Kidney (tissue), 14 donors: ENCODE data around the gene TADA3. TPM values are rescaled to one million over a fixed set of nuclear protein-coding genes. Genes with fewer than 3 reads are reported as not detected.

Experiments
- DNase-seq, 5 donors: peaks; one replicate each; pipeline ENCODE4 v3.0.0-alpha.2; 2013 to 2020
- FAIRE-seq: peaks from 2 replicates; lab custom pipeline; 2012; peaks lifted over from hg19 to GRCh38; lab: Jason Lieb, UNC
- H3K27ac ChIP-seq, 2 donors: one replicate each; pipeline ENCODE4 v1.7.0; 2013; ENCODE audit warnings: low read depth in 2 of 2, low read length in 2 of 2, inconsistent platforms in 1 of 2
- H3K27me3 ChIP-seq: one replicate; pipeline ENCODE4 v1.7.1; 2013; ENCODE audit warnings: low read length, inconsistent platforms; ENCODE audit not compliant: control insufficient read depth, insufficient read depth
- H3K36me3 ChIP-seq, 3 donors: one replicate each; pipeline versions ENCODE4 v1.7.0 to v1.7.1; 2013; ENCODE audit warnings: low read length in 3 of 3, control low read depth in 1 of 3, inconsistent platforms in 1 of 3; ENCODE audit not compliant: insufficient read depth in 3 of 3, control insufficient read depth in 2 of 3
- H3K4me1 ChIP-seq, 3 donors: one replicate each; pipeline versions ENCODE4 v1.7.0 to v1.7.1; 2013; ENCODE audit warnings: low read length in 3 of 3, inconsistent platforms in 1 of 3, low read depth in 1 of 3; ENCODE audit not compliant: control insufficient read depth in 2 of 3, insufficient read depth in 2 of 3
- H3K4me3 ChIP-seq, 3 donors: one replicate each; pipeline versions ENCODE4 v1.7.0 to v1.8.1; 2013; ENCODE audit warnings: low read length in 3 of 3, control low read depth in 1 of 3, inconsistent platforms in 1 of 3
- H3K9ac ChIP-seq, 3 donors: one replicate each; pipeline versions ENCODE4 v1.7.0 to v1.7.1; 2013; ENCODE audit warnings: low read length in 3 of 3, control low read depth in 1 of 3, inconsistent platforms in 1 of 3
- H3K9me3 ChIP-seq, 3 donors: one replicate each; pipeline versions ENCODE4 v1.7.0 to v1.7.1; 2013; ENCODE audit warnings: low read length in 3 of 3, control low read depth in 1 of 3, inconsistent platforms in 1 of 3; ENCODE audit not compliant: control insufficient read depth in 2 of 3, insufficient read depth in 1 of 3
- CTCF ChIP-seq: IDR thresholded peaks from 3 replicates; pipeline ENCODE4 v1.5.1; 2012; ENCODE audit warnings: mild to moderate bottlenecking, moderate library complexity, borderline replicate concordance; ENCODE audit not compliant: insufficient read depth; ENCODE audit errors: extremely low read depth
- intact Hi-C: fragments of 100-400 bp; cut with DNase I; formaldehyde crosslinking; loops from one replicate; pipeline ENCODE4 v1.11.1; 2022
- polyA plus RNA-seq: library from polyadenylated mRNA; stranded (reverse); fragments of 350-450 nt; fragmentation: Illumina TruSeq; extraction: RNeasy Lipid Tissue Mini Kit (QIAGEN cat#74804); gene quantifications from one replicate; pipeline ENCODE4 v1.2.3, GENCODE V29; 2014; ENCODE audit warnings: low read depth, low replicate concordance; ENCODE audit not compliant: insufficient read depth
- total RNA-seq: library from RNA; stranded (reverse); fragmentation: NEBNext Ultra II Directional; extraction: Animal tissue kit (Norgen Biotek cat#: 25700); gene quantifications from one replicate; pipeline ENCODE4 v1.2.1, GENCODE V29; 2021
- donor health status: control.
- donor health status: control.
- donor health status: control.
- donor health status: control.
- donor health status: control.
- donor health status: DM: yes; HTN: yes; CAD: no.
- donor health status: Normal renal cell carcinoma (clear cell type).

The TADA3 gene
- total and polyA plus RNA-seq, 2 donors from 2014 or later, result 58.4 to 65.1 TPM

- peak overlapping the region in 1 of 2 donors; percentile 44 for H3K27ac ChIP-seq
- H3K27me3 ChIP-seq, result no peaks in the 10 kb centered on the region
- peaks cover 11 to 35% (median 32%) of the 10 kb centered on the region in 3 donors for H3K36me3 ChIP-seq
- DNase-seq (no peak), FAIRE-seq (no peak)
- no peak for TF ChIP-seq CTCF
- H3K9me3 ChIP-seq, result no peaks in the 10 kb centered on the region
- peaks cover 0 to 24% (median 6%) of the 10 kb centered on the region in 3 donors for H3K4me1 ChIP-seq
- intact Hi-C loops, result no loop called here
- no peak overlapping the region for H3K9ac ChIP-seq
- no peak overlapping the region for H3K4me3 ChIP-seq
These were observed 12.7 kb upstream of the TADA3 start for GRCh38 chr3:9804996-9805395.

- H3K36me3 ChIP-seq, result peaks cover 16 to 46% (median 39%) of the 10 kb centered on the region in 3 donors
- DNase-seq, result no peak
- no peaks in the 10 kb centered on the region for H3K27me3 ChIP-seq
- no peak for FAIRE-seq
- no peak for TF ChIP-seq CTCF
- peaks cover 0 to 13% (median 6%) of the 10 kb centered on the region in 3 donors for H3K4me1 ChIP-seq
- H3K9me3 ChIP-seq, result no peaks in the 10 kb centered on the region
- no peak overlapping the region for H3K9ac ChIP-seq
- H3K4me3 ChIP-seq, result no peak overlapping the region
- H3K27ac ChIP-seq, result no peak overlapping the region
- intact Hi-C loops, result no loop called here
These were observed 11.2 kb upstream of the TADA3 start for GRCh38 chr3:9803494-9803893.

GRCh38 chr3:9800529-9800928, 8.3 kb upstream of the TADA3 start:
- Histone ChIP-seq H3K27me3 (no peaks in the 10 kb centered on the region), H3K36me3 (peaks cover 22 to 55% (median 47%) of the 10 kb centered on the region in 3 donors), H3K27ac (no peak overlapping the region), H3K4me1 (peaks cover 0 to 9% (median 6%) of the 10 kb centered on the region in 3 donors), H3K4me3 (no peak overlapping the region), H3K9ac (no peak overlapping the region), H3K9me3 (no peaks in the 10 kb centered on the region)
- FAIRE-seq (no peak), DNase-seq (no peak)
- peak; percentile 14 for TF ChIP-seq CTCF
- intact Hi-C loops, result no loop called here
